MM.1S (cell line): ENCODE data around the gene RAP2C.
"Not testable (repeated sequence)": the region's sequence is repeated elsewhere in the genome, so short reads cannot be mapped to it uniquely, and the experiment has no call there.

Source experiments
- DNase-seq: peaks from one replicate; pipeline ENCODE4 v3.0.0-alpha.2; 2015
- H2AFZ ChIP-seq: fragments of 300-600 bp; sonication (generic); 2 replicates; pipeline ENCODE4 v1.6.0; 2016; ENCODE audit warnings: antibody characterized with exemption, low read length
- H3F3A ChIP-seq: fragments of 300-600 bp; sonication (generic); 2 replicates; pipeline ENCODE4 v1.6.1; 2016; ENCODE audit warnings: mild to moderate bottlenecking, antibody characterized with exemption, low read length, moderate library complexity, mixed read lengths; ENCODE audit not compliant: insufficient read depth
- H3K27ac ChIP-seq: fragments of 300-600 bp; sonication (generic); 2 replicates; pipeline ENCODE4 v1.5.1; 2016; ENCODE audit warnings: mild to moderate bottlenecking, low read length
- H3K27me3 ChIP-seq: fragments of 300-600 bp; sonication (generic); replicated peaks from 2 replicates; pipeline ENCODE4 v1.6.0; 2016; ENCODE audit warnings: low read length; ENCODE audit not compliant: insufficient read depth
- H3K36me3 ChIP-seq: fragments of 300-600 bp; sonication (generic); replicated peaks from 2 replicates; pipeline ENCODE4 v1.6.1; 2016; ENCODE audit warnings: mild to moderate bottlenecking, low read length, mixed read lengths; ENCODE audit not compliant: insufficient read depth
- H3K4me1 ChIP-seq: fragments of 300-600 bp; sonication (generic); 2 replicates; pipeline ENCODE4 v1.6.1; 2016; ENCODE audit warnings: low read length, mixed read lengths
- H3K4me2 ChIP-seq: fragments of 300-600 bp; sonication (generic); 2 replicates; pipeline ENCODE4 v1.6.0; 2016; ENCODE audit warnings: low read depth, low read length
- H3K4me3 ChIP-seq: fragments of 300-600 bp; sonication (generic); 2 replicates; pipeline ENCODE4 v1.5.1; 2016; ENCODE audit warnings: low read length, mixed read lengths
- H3K79me2 ChIP-seq: fragments of 300-600 bp; sonication (generic); 2 replicates; pipeline ENCODE4 v1.6.1; 2016; ENCODE audit warnings: mixed run types, low read length, mixed read lengths
- H3K9ac ChIP-seq: fragments of 300-600 bp; sonication (generic); 2 replicates; pipeline ENCODE4 v1.6.1; 2016; ENCODE audit warnings: low read length, mixed read lengths
- H3K9me2 ChIP-seq: fragments of 300-600 bp; sonication (generic); replicated peaks from 2 replicates; pipeline ENCODE4 v1.6.1; 2016; ENCODE audit warnings: mild to moderate bottlenecking, low read length, mixed read lengths; ENCODE audit not compliant: insufficient read depth
- H3K9me3 ChIP-seq: fragments of 300-600 bp; sonication (generic); replicated peaks from 2 replicates; pipeline ENCODE4 v1.6.1; 2016; ENCODE audit warnings: mild to moderate bottlenecking, low read length, mixed read lengths; ENCODE audit not compliant: insufficient read depth
- H4K20me1 ChIP-seq: fragments of 300-600 bp; sonication (generic); 2 replicates; pipeline ENCODE4 v1.6.1; 2016; ENCODE audit warnings: mild to moderate bottlenecking, low read length, moderate library complexity, mixed read lengths; ENCODE audit not compliant: insufficient read depth
- CTCF ChIP-seq: fragments of 300-600 bp; sonication (generic); IDR thresholded peaks from 2 replicates; pipeline ENCODE4 v1.5.1; 2016; ENCODE audit warnings: antibody characterized with exemption, low read length, mixed read lengths
- EZH2 ChIP-seq: fragments of 300-600 bp; sonication (generic); optimal IDR thresholded peaks from 2 replicates; pipeline ENCODE3; 2017; ENCODE audit warnings: low read depth, mild to moderate bottlenecking, antibody characterized with exemption, low read length, mixed read lengths
- EZH2phosphoT487 ChIP-seq: fragments of 300-600 bp; sonication (generic); IDR thresholded peaks from 2 replicates; pipeline ENCODE4 v1.6.1; 2018; ENCODE audit warnings: antibody characterized with exemption, low read length

Gene RAP2C

GRCh38 chrX:132165651-132166050 is 53.6 kb downstream of the RAP2C start:
- Histone ChIP-seq H4K20me1 (no peaks in the 10 kb centered on the region), H3K79me2 (no peaks in the 10 kb centered on the region), H3K9me2 (no peaks in the 10 kb centered on the region), H3K4me2 (no peak overlapping the region), H3K36me3 (no peaks in the 10 kb centered on the region), H3K27me3 (no peaks in the 10 kb centered on the region), H2AFZ (no peak overlapping the region), H3K9me3 (no peaks in the 10 kb centered on the region), H3K4me1 (no peaks in the 10 kb centered on the region), H3K9ac (no peak overlapping the region), H3K27ac (no peak overlapping the region), H3K4me3 (no peak overlapping the region), H3F3A (no peaks in the 10 kb centered on the region)
- TF ChIP-seq EZH2, result no peak
- no peak for TF ChIP-seq EZH2phosphoT487
- no peak for TF ChIP-seq CTCF
- no peak for DNase-seq

- no peaks in the 10 kb centered on the region for H3K79me2 ChIP-seq
Measured at GRCh38 chrX:132165005-132165404, 54.2 kb downstream of the RAP2C start.

GRCh38 chrX:132163094-132163493 is 56.2 kb downstream of the RAP2C start:
- H3K4me1 ChIP-seq, H3K36me3 ChIP-seq, H4K20me1 ChIP-seq, H3K4me2 ChIP-seq, H3K27me3 ChIP-seq, H3K4me3 ChIP-seq, DNase-seq, H3K79me2 ChIP-seq, H3K9me3 ChIP-seq, H2AFZ ChIP-seq, H3K9ac ChIP-seq, H3K27ac ChIP-seq, H3K9me2 ChIP-seq, H3F3A ChIP-seq: not testable (repeated sequence)

More at GRCh38 chrX:132165005-132165404, 54.2 kb downstream of the RAP2C start:
- Histone ChIP-seq H3F3A (no peaks in the 10 kb centered on the region), H3K27ac (no peak overlapping the region), H3K27me3 (no peaks in the 10 kb centered on the region), H3K4me1 (no peaks in the 10 kb centered on the region), H3K36me3 (no peaks in the 10 kb centered on the region), H3K9me3 (no peaks in the 10 kb centered on the region), H3K9ac (no peak overlapping the region), H3K4me2 (no peak overlapping the region), H4K20me1 (no peaks in the 10 kb centered on the region), H3K4me3 (no peak overlapping the region), H3K9me2 (no peaks in the 10 kb centered on the region), H2AFZ (no peak overlapping the region)
- DNase-seq, result no peak
- TF ChIP-seq EZH2 (no peak), CTCF (no peak), EZH2phosphoT487 (no peak)

- no peak overlapping the region for H2AFZ ChIP-seq
- H3K36me3 ChIP-seq, result no peaks in the 10 kb centered on the region
- no peaks in the 10 kb centered on the region for H3K9me3 ChIP-seq
- no peak for DNase-seq
- no peaks in the 10 kb centered on the region for H3F3A ChIP-seq
- H3K79me2 ChIP-seq, result no peaks in the 10 kb centered on the region
- H4K20me1 ChIP-seq, result no peaks in the 10 kb centered on the region
- no peaks in the 10 kb centered on the region for H3K9me2 ChIP-seq
- H3K4me1 ChIP-seq, result no peaks in the 10 kb centered on the region
- H3K27ac ChIP-seq, result no peak overlapping the region
- no peak for TF ChIP-seq CTCF
- no peak for TF ChIP-seq EZH2
- no peak for TF ChIP-seq EZH2phosphoT487
- no peak overlapping the region for H3K4me2 ChIP-seq
- no peak overlapping the region for H3K4me3 ChIP-seq
- H3K9ac ChIP-seq, result no peak overlapping the region
- no peaks in the 10 kb centered on the region for H3K27me3 ChIP-seq
Measured at GRCh38 chrX:132153166-132153565, 66.1 kb downstream of the RAP2C start.
